ENCODE results near the gene RASL10B.

RASL10B gene

GRCh38 chr17:35715416-35715815 is 16.0 kb upstream of the RASL10B start:
- DNase-seq (ENCODE audit: insufficient read length, low spot score), result no peak
- TF ChIP-seq SPI1 (IDR thresholded peaks at IDR 0.05; ENCODE audit: low read depth, low read length) (no peak), POU2F2 (IDR thresholded peaks at IDR 0.05; ENCODE audit: low read depth, low read length) (no peak), POLR2A (IDR thresholded peaks at IDR 0.05; ENCODE audit: low read depth, low read length) (no peak), POLR2AphosphoS5 (IDR thresholded peaks at IDR 0.05; ENCODE audit: low read depth, low read length) (no peak), PAX5 (IDR thresholded peaks at IDR 0.05; ENCODE audit: insufficient read depth, low read length, severe bottlenecking) (no peak), TAF1 (IDR thresholded peaks at IDR 0.05; ENCODE audit: low read depth, low read length) (no peak)
- FAIRE-seq, result no peak

- no peak for FAIRE-seq
- TF ChIP-seq POLR2A (IDR thresholded peaks at IDR 0.05; ENCODE audit: low read depth, low read length) (no peak), POU2F2 (IDR thresholded peaks at IDR 0.05; ENCODE audit: low read depth, low read length) (no peak), TAF1 (IDR thresholded peaks at IDR 0.05; ENCODE audit: low read depth, low read length) (no peak), PAX5 (IDR thresholded peaks at IDR 0.05; ENCODE audit: insufficient read depth, low read length, severe bottlenecking) (no peak), POLR2AphosphoS5 (IDR thresholded peaks at IDR 0.05; ENCODE audit: low read depth, low read length) (no peak), SPI1 (IDR thresholded peaks at IDR 0.05; ENCODE audit: low read depth, low read length) (no peak)
- no peak for DNase-seq (ENCODE audit: insufficient read length, low spot score)
Observed at GRCh38 chr17:35716173-35716572, 15.3 kb upstream of the RASL10B start.

- DNase-seq (ENCODE audit: insufficient read length, low spot score) (no peak), FAIRE-seq (no peak)
- no peak for TF ChIP-seq POLR2A (IDR thresholded peaks at IDR 0.05; ENCODE audit: low read depth, low read length)
- TF ChIP-seq PAX5 (IDR thresholded peaks at IDR 0.05; ENCODE audit: insufficient read depth, low read length, severe bottlenecking), result no peak
- TF ChIP-seq POLR2AphosphoS5 (IDR thresholded peaks at IDR 0.05; ENCODE audit: low read depth, low read length), result no peak
- no peak for TF ChIP-seq POU2F2 (IDR thresholded peaks at IDR 0.05; ENCODE audit: low read depth, low read length)
- TF ChIP-seq SPI1 (IDR thresholded peaks at IDR 0.05; ENCODE audit: low read depth, low read length), result no peak
- no peak for TF ChIP-seq TAF1 (IDR thresholded peaks at IDR 0.05; ENCODE audit: low read depth, low read length)
Observed at GRCh38 chr17:35716897-35717465, 14.5 kb upstream of the RASL10B start.

- DNase-seq (ENCODE audit: insufficient read length, low spot score) (no peak), FAIRE-seq (no peak)
- TF ChIP-seq PAX5 (IDR thresholded peaks at IDR 0.05; ENCODE audit: insufficient read depth, low read length, severe bottlenecking) (no peak), POLR2AphosphoS5 (IDR thresholded peaks at IDR 0.05; ENCODE audit: low read depth, low read length) (no peak), POU2F2 (IDR thresholded peaks at IDR 0.05; ENCODE audit: low read depth, low read length) (no peak), TAF1 (IDR thresholded peaks at IDR 0.05; ENCODE audit: low read depth, low read length) (no peak), POLR2A (IDR thresholded peaks at IDR 0.05; ENCODE audit: low read depth, low read length) (no peak), SPI1 (IDR thresholded peaks at IDR 0.05; ENCODE audit: low read depth, low read length) (no peak)
Observed at GRCh38 chr17:35717475-35717874, 14.0 kb upstream of the RASL10B start.

GRCh38 chr17:35723735-35724134 is 7.7 kb upstream of the RASL10B start:
- FAIRE-seq (no peak), DNase-seq (ENCODE audit: insufficient read length, low spot score) (no peak)
- TF ChIP-seq POLR2A (IDR thresholded peaks at IDR 0.05; ENCODE audit: low read depth, low read length), result no peak
- TF ChIP-seq SPI1 (IDR thresholded peaks at IDR 0.05; ENCODE audit: low read depth, low read length), result no peak
- no peak for TF ChIP-seq PAX5 (IDR thresholded peaks at IDR 0.05; ENCODE audit: insufficient read depth, low read length, severe bottlenecking)
- no peak for TF ChIP-seq POLR2AphosphoS5 (IDR thresholded peaks at IDR 0.05; ENCODE audit: low read depth, low read length)
- TF ChIP-seq POU2F2 (IDR thresholded peaks at IDR 0.05; ENCODE audit: low read depth, low read length), result no peak
- no peak for TF ChIP-seq TAF1 (IDR thresholded peaks at IDR 0.05; ENCODE audit: low read depth, low read length)

GRCh38 chr17:35725058-35725457 is 6.4 kb upstream of the RASL10B start:
- TF ChIP-seq TAF1 (IDR thresholded peaks at IDR 0.05; ENCODE audit: low read depth, low read length), result no peak
- TF ChIP-seq POU2F2 (IDR thresholded peaks at IDR 0.05; ENCODE audit: low read depth, low read length), result no peak
- no peak for TF ChIP-seq POLR2AphosphoS5 (IDR thresholded peaks at IDR 0.05; ENCODE audit: low read depth, low read length)
- TF ChIP-seq POLR2A (IDR thresholded peaks at IDR 0.05; ENCODE audit: low read depth, low read length), result no peak
- no peak for TF ChIP-seq PAX5 (IDR thresholded peaks at IDR 0.05; ENCODE audit: insufficient read depth, low read length, severe bottlenecking)
- no peak for TF ChIP-seq SPI1 (IDR thresholded peaks at IDR 0.05; ENCODE audit: low read depth, low read length)
- FAIRE-seq (no peak), DNase-seq (ENCODE audit: insufficient read length, low spot score) (no peak)

- FAIRE-seq (no peak), DNase-seq (ENCODE audit: insufficient read length, low spot score) (no peak)
- TF ChIP-seq POLR2AphosphoS5 (IDR thresholded peaks at IDR 0.05; ENCODE audit: low read depth, low read length), result no peak
- TF ChIP-seq SPI1 (IDR thresholded peaks at IDR 0.05; ENCODE audit: low read depth, low read length), result no peak
- no peak for TF ChIP-seq TAF1 (IDR thresholded peaks at IDR 0.05; ENCODE audit: low read depth, low read length)
- TF ChIP-seq PAX5 (IDR thresholded peaks at IDR 0.05; ENCODE audit: insufficient read depth, low read length, severe bottlenecking), result no peak
- TF ChIP-seq POLR2A (IDR thresholded peaks at IDR 0.05; ENCODE audit: low read depth, low read length), result no peak
- TF ChIP-seq POU2F2 (IDR thresholded peaks at IDR 0.05; ENCODE audit: low read depth, low read length), result no peak
Observed at GRCh38 chr17:35725802-35726126, 5.7 kb upstream of the RASL10B start.

- DNase-seq (ENCODE audit: insufficient read length, low spot score), result no peak
- TF ChIP-seq TAF1 (IDR thresholded peaks at IDR 0.05; ENCODE audit: low read depth, low read length), result no peak
- no peak for TF ChIP-seq POLR2A (IDR thresholded peaks at IDR 0.05; ENCODE audit: low read depth, low read length)
- no peak for TF ChIP-seq SPI1 (IDR thresholded peaks at IDR 0.05; ENCODE audit: low read depth, low read length)
- TF ChIP-seq POLR2AphosphoS5 (IDR thresholded peaks at IDR 0.05; ENCODE audit: low read depth, low read length), result no peak
- TF ChIP-seq PAX5 (IDR thresholded peaks at IDR 0.05; ENCODE audit: insufficient read depth, low read length, severe bottlenecking), result no peak
- no peak for FAIRE-seq
Observed at GRCh38 chr17:35726127-35726952, 5.1 kb upstream of the RASL10B start.

GRCh38 chr17:35726953-35727460 is 4.4 kb upstream of the RASL10B start:
- no peak for FAIRE-seq
- no peak for DNase-seq (ENCODE audit: insufficient read length, low spot score)
- no peak for TF ChIP-seq PAX5 (IDR thresholded peaks at IDR 0.05; ENCODE audit: insufficient read depth, low read length, severe bottlenecking)
- no peak for TF ChIP-seq POU2F2 (IDR thresholded peaks at IDR 0.05; ENCODE audit: low read depth, low read length)
- TF ChIP-seq SPI1 (IDR thresholded peaks at IDR 0.05; ENCODE audit: low read depth, low read length), result no peak
- TF ChIP-seq POLR2AphosphoS5 (IDR thresholded peaks at IDR 0.05; ENCODE audit: low read depth, low read length), result no peak
